Neural crest cell (in vitro differentiated cells): ENCODE results near the gene ARHGAP10. TPM values are rescaled to one million over a fixed set of nuclear protein-coding genes. Genes with fewer than 3 reads are reported as not detected.

ENCODE experiments used
- DNase-seq: peaks from one replicate; pipeline ENCODE4 v3.0.0; 2021; ENCODE audit warnings: low read depth, mixed read lengths, low spot score
- H3K27ac Mint-ChIP-seq: one replicate; pipeline ENCODE4 v1.8.0; 2021; ENCODE audit warnings: mild to moderate bottlenecking, mixed read lengths; ENCODE audit not compliant: unreplicated experiment
- H3K27me3 Mint-ChIP-seq: 2 replicates; pipeline ENCODE4 v1.8.0; 2021; ENCODE audit warnings: low read depth, mild to moderate bottlenecking, mixed read lengths
- H3K36me3 Mint-ChIP-seq: 2 replicates; pipeline ENCODE4 v1.8.0; 2021; ENCODE audit warnings: low read depth, mild to moderate bottlenecking, mixed read lengths
- H3K4me1 Mint-ChIP-seq: 2 replicates; pipeline ENCODE4 v1.8.0; 2021; ENCODE audit warnings: mixed read lengths
- H3K4me3 Mint-ChIP-seq: one replicate; pipeline ENCODE4 v1.8.0; 2021; ENCODE audit warnings: mild to moderate bottlenecking, mixed read lengths
- H3K9me3 Mint-ChIP-seq: 2 replicates; pipeline ENCODE4 v1.8.0; 2021; ENCODE audit warnings: mixed read lengths
- total RNA-seq: library from RNA; stranded (reverse); gene quantifications from 2 replicates; pipeline ENCODE4 v1.2.1, GENCODE V29; 2021
- TF ChIP-seq, protein P1 (sequence below): fragments of 200-600 bp; sonication (generic); conservative IDR thresholded peaks from 2 replicates; pipeline ENCODE4 v1.5.0; 2021; ENCODE audit warnings: antibody characterized with exemption, mild to moderate bottlenecking

Gene ARHGAP10
- total RNA-seq, 1 donor from 2014 or later = 4.0 TPM

DNA sequence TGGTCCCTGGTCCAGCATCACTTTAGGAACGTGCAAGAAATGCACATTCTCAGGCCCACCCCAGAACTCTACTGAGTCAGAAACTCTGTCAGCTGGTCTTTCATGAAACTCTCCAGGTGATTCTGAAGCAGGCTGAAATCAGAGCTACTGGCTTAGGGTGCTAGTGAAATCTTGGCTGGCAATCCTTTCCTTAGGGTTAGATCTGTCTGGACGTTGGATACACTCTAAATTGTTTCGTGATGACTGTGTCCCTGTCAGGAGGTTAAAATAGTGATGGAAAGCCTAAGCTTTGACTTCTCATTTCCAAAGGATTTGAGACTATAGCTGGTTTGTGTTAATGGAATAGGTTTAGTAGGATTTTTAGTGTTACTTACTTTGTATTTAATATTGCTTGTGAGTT, 99.1 kb downstream of the ARHGAP10 start:
- Mint-ChIP-seq H3K36me3 (no peaks in the 10 kb centered on the region), H3K27me3 (no peaks in the 10 kb centered on the region), H3K4me3 (no peak overlapping the region), H3K9me3 (no peaks in the 10 kb centered on the region), H3K27ac (no peak overlapping the region), H3K4me1 (peaks cover 14% of the 10 kb centered on the region)
- TF ChIP-seq, protein P1, sequence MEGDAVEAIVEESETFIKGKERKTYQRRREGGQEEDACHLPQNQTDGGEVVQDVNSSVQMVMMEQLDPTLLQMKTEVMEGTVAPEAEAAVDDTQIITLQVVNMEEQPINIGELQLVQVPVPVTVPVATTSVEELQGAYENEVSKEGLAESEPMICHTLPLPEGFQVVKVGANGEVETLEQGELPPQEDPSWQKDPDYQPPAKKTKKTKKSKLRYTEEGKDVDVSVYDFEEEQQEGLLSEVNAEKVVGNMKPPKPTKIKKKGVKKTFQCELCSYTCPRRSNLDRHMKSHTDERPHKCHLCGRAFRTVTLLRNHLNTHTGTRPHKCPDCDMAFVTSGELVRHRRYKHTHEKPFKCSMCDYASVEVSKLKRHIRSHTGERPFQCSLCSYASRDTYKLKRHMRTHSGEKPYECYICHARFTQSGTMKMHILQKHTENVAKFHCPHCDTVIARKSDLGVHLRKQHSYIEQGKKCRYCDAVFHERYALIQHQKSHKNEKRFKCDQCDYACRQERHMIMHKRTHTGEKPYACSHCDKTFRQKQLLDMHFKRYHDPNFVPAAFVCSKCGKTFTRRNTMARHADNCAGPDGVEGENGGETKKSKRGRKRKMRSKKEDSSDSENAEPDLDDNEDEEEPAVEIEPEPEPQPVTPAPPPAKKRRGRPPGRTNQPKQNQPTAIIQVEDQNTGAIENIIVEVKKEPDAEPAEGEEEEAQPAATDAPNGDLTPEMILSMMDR = no peak
- DNase-seq = no peak

DNA sequence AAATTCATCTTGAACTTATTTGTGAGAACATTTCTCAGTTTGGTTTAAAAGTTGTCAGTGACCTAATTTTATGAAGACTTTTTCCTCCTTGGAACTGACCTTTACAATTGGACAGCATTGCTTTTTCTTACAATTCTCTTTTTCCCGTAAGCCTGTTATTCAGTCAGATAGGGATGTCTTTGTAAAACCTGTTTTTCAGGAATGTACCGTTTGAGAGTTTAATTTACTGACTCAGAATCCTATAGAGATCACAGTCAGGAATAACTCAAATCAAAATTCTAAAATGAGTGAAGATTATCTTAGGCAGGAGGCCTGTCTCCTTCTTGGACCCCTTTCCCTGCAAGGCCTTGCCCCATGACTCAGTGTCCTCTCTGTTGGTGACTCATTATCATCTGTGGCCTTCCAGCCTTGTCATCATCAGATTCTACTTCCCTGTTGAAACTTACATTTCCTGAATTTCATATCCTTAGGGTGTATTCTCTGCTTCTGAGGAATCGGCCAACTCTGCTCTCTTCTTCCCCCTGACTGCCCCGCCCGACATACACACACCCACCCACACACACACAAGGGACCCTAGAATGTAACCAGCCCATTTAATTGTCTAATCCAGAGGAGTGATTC, 99.8 kb downstream of the ARHGAP10 start:
- DNase-seq = no peak
- H3K4me3 Mint-ChIP-seq = no peak overlapping the region
- no peak overlapping the region for H3K27ac Mint-ChIP-seq
- no peaks in the 10 kb centered on the region for H3K36me3 Mint-ChIP-seq
- TF ChIP-seq, protein P1 = no peak
- peaks cover 14% of the 10 kb centered on the region for H3K4me1 Mint-ChIP-seq
- H3K27me3 Mint-ChIP-seq = no peaks in the 10 kb centered on the region
- no peaks in the 10 kb centered on the region for H3K9me3 Mint-ChIP-seq

DNA sequence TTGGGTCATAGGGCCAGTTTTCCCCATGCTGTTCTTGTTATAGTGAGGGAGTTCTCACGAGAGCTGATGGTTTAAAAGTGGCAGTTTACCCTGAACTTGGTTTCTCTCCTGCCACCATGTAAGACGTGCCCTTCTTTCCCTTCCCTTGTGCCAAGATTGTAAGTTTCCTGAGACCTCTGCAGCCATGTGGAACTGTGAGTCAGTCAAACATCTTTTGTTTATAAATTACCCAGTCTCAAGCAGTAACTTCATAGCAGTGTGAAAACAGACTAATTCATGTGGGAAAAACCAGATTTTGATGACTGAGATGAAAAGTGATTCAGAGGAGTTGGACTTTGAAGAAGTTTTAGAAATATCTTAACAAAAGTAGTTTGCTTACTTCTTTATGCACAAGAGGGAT, 101.4 kb downstream of the ARHGAP10 start:
- peaks cover 13% of the 10 kb centered on the region for H3K4me1 Mint-ChIP-seq
- no peaks in the 10 kb centered on the region for H3K9me3 Mint-ChIP-seq
- TF ChIP-seq, protein P1 = no peak
- no peaks in the 10 kb centered on the region for H3K36me3 Mint-ChIP-seq
- H3K4me3 Mint-ChIP-seq = no peak overlapping the region
- no peaks in the 10 kb centered on the region for H3K27me3 Mint-ChIP-seq
- DNase-seq = no peak
- no peak overlapping the region for H3K27ac Mint-ChIP-seq

DNA sequence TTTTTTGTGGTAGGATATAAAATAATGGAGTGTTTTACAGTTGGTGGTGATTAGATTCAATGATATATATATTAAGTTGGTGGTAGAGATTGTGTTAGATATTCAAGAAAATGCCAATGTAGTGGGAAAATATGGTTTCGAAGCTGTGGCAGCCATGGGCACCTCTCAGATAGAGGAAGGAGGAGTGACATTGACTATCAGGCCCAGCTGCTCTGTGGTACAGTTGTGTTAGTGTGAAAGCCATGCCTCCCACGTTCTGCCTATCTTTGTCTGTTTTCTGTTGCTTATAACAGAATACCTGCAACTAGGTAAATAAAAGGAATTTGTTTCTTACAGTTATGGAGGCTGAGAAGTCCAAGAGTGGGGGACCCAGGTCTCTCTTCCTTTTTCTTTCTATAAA, 101.9 kb downstream of the ARHGAP10 start:
- Mint-ChIP-seq H3K9me3 (no peaks in the 10 kb centered on the region), H3K4me3 (no peak overlapping the region), H3K27me3 (no peaks in the 10 kb centered on the region), H3K4me1 (peaks cover 8% of the 10 kb centered on the region), H3K36me3 (no peaks in the 10 kb centered on the region), H3K27ac (no peak overlapping the region)
- TF ChIP-seq, protein P1 = no peak
- no peak for DNase-seq

DNA sequence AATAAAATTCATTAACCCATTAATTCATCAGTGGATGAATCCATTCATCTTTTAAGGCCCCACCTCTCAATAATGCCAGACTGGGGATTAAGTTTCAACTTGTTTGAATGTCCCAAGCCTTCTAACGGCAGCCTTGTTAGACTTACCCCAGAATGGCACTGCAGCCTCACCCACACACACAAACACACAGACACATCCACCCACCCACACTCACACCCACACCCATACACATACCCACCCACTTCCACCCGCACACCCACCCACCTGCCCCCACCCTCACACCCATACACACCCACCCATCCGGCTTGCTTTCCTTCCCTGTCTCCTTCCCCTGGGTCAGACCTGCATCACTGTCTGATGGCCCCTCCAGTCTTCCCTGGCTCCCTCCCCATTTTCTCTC, 102.6 kb downstream of the ARHGAP10 start:
- no peaks in the 10 kb centered on the region for H3K36me3 Mint-ChIP-seq
- TF ChIP-seq, protein P1 = no peak
- H3K4me3 Mint-ChIP-seq = no peak overlapping the region

More for the DNA sequence above, 102.6 kb downstream of the ARHGAP10 start:
- Mint-ChIP-seq H3K27me3 (no peaks in the 10 kb centered on the region), H3K4me1 (peaks cover 8% of the 10 kb centered on the region), H3K27ac (no peak overlapping the region), H3K9me3 (no peaks in the 10 kb centered on the region)
- DNase-seq = no peak
